Right lobe of liver (tissue), 6 donors: ENCODE measurements around the gene ZNF652. TPM values are rescaled to one million over a fixed set of nuclear protein-coding genes. Genes with fewer than 3 reads are reported as not detected.
"Not testable (repeated sequence)": the region's sequence is repeated elsewhere in the genome, so short reads cannot be mapped to it uniquely, and the experiment has no call there.

Experiments
- ATAC-seq, 4 donors: fragments of 200-7000 bp; cut with Tn5 transposase; one replicate each; pipeline ENCODE4 v1.9.1; 2020; ENCODE audit warnings: mild to moderate bottlenecking in 4 of 4, moderate library complexity in 4 of 4
- DNase-seq, 3 donors: peaks; one replicate each; pipeline ENCODE4 v3.0.0-alpha.2; 2020
- H3K27ac ChIP-seq, 3 donors: fragments of 200-600 bp; one replicate each; pipeline ENCODE4 v1.8.0; 2022
- H3K27me3 ChIP-seq, 2 donors: fragments of 200-600 bp; one replicate each; pipeline ENCODE4 v1.8.0; 2022
- H3K36me3 ChIP-seq, 4 donors: fragments of 200-600 bp; sonication (generic) in 1 of 4; one replicate each; pipeline versions ENCODE4 v1.5.1 to v1.8.0; 2017 to 2022; ENCODE audit warnings: control low read depth in 1 of 4
- H3K4me1 ChIP-seq, 4 donors: fragments of 200-600 bp; sonication (generic) in 1 of 4; one replicate each; pipeline versions ENCODE4 v1.5.1 to v1.8.0; 2017 to 2022; ENCODE audit warnings: control low read depth in 1 of 4
- H3K4me3 ChIP-seq, 3 donors: fragments of 200-600 bp; one replicate each; pipeline ENCODE4 v1.8.0; 2022
- H3K9me3 ChIP-seq, 4 donors: fragments of 200-600 bp; sonication (generic) in 1 of 4; one replicate each; pipeline versions ENCODE4 v1.5.1 to v1.8.0; 2017 to 2022; ENCODE audit warnings: control low read depth in 1 of 4
- CTCF ChIP-seq, 4 donors: fragments of 200-600 bp in 3 of 4; fragments of 450-650 bp in 1 of 4; IDR thresholded peaks; one replicate each; pipeline versions ENCODE4 v1.5.1 to v1.8.0; 2016 to 2022; ENCODE audit warnings: antibody characterized with exemption in 4 of 4, mild to moderate bottlenecking in 2 of 4
- POLR2A ChIP-seq: fragments of 450-650 bp; IDR thresholded peaks from one replicate; pipeline ENCODE4 v1.6.1; 2017; ENCODE audit warnings: antibody characterized with exemption, mild to moderate bottlenecking
- WGBS: methylation state at CpG from one replicate; pipeline ENCODE4 v1.1.6; 2018; ENCODE audit warnings: low coverage, low lambda C conversion rate; ENCODE audit not compliant: insufficient coverage; ENCODE audit errors: missing lambda C conversion rate; 5-methylcytosine and 5-hydroxymethylcytosine counted together
- intact Hi-C, 2 donors: fragments of 100-400 bp; cut with DNase I; formaldehyde crosslinking; loops; one replicate each; pipeline versions ENCODE4 v1.11.2 to v1.14.1; 2022
- total RNA-seq, 6 experiments: library from RNA; depleted of rRNA in 2 of 6; stranded (reverse); fragments of >200 nt in 2 of 6; fragmentation: NEBNext Ultra II Directional in 3 of 6; extraction: Animal tissue kit (Norgen Biotek cat#: 25700) in 3 of 6; gene quantifications; one replicate each; pipeline versions ENCODE4 v1.1.0 to v1.2.4, GENCODE V29; 2016 to 2023
- donor health status: DM: no; HTN: yes; CAD: no.
- donor health status: DM: no; HTN: no; CAD: no.
- donor health status: DM: no; HTN: no; CAD: no.
- donor health status: DM: no; HTN: yes; CAD: no.
- donor health status: DM: no; HTN: yes; CAD: no.

ZNF652 gene
- total RNA-seq, 6 experiments from 2014 or later, result 16.9 to 36.8 (median 24.3) TPM

- DNase-seq (no peak), ATAC-seq (no peak)
- no peak overlapping the region for H3K4me3 ChIP-seq
Observed at GRCh38 chr17:49292901-49293300, 69.1 kb downstream of the ZNF652 start.

GRCh38 chr17:49291929-49292328 is 70.1 kb downstream of the ZNF652 start:
- Histone ChIP-seq H3K27ac (no peak overlapping the region), H3K36me3 (peaks cover 0 to 5% (median 0%) of the 10 kb centered on the region in 4 donors), H3K4me3 (no peak overlapping the region), H3K4me1 (no peaks in the 10 kb centered on the region), H3K27me3 (no peaks in the 10 kb centered on the region), H3K9me3 (no peaks in the 10 kb centered on the region)
- no peak for TF ChIP-seq CTCF (IDR thresholded peaks at IDR 0.05)
- ATAC-seq, result no peak
- intact Hi-C loops, result no loop called here
- DNase-seq, result no peak

More at GRCh38 chr17:49292901-49293300, 69.1 kb downstream of the ZNF652 start:
- Histone ChIP-seq H3K27me3 (no peaks in the 10 kb centered on the region), H3K36me3 (peaks cover 0 to 8% (median 3%) of the 10 kb centered on the region in 4 donors), H3K4me1 (no peaks in the 10 kb centered on the region), H3K9me3 (no peaks in the 10 kb centered on the region), H3K27ac (no peak overlapping the region)
- no peak for TF ChIP-seq CTCF (IDR thresholded peaks at IDR 0.05)
- TF ChIP-seq POLR2A, result no peak
- intact Hi-C loops, result no loop called here

- 65% methylated on average over 4 of the region's 4 CpGs for WGBS
- peak in 1 of 4 donors; percentile 28 for ATAC-seq
- Histone ChIP-seq H3K4me1 (no peaks in the 10 kb centered on the region), H3K9me3 (no peaks in the 10 kb centered on the region), H3K4me3 (no peak overlapping the region), H3K27ac (no peak overlapping the region), H3K27me3 (no peaks in the 10 kb centered on the region), H3K36me3 (peaks cover 0 to 5% (median 0%) of the 10 kb centered on the region in 4 donors)
- intact Hi-C loops, result no loop called here
- TF ChIP-seq CTCF (IDR thresholded peaks at IDR 0.05) (peak; percentile 43 to 52 (median 49)), POLR2A (no peak)
- no peak for DNase-seq
Observed at GRCh38 chr17:49290690-49291359, 71.2 kb downstream of the ZNF652 start.

- ATAC-seq (no peak), DNase-seq (peak in 1 of 3 donors; percentile 3)
- peaks cover 0 to 5% (median 0%) of the 10 kb centered on the region in 4 donors for H3K36me3 ChIP-seq
- no peak overlapping the region for H3K4me3 ChIP-seq
- 100% methylated on average over 1 of the region's 1 CpG for WGBS
- intact Hi-C loops, result no loop called here
- H3K27me3 ChIP-seq, result no peaks in the 10 kb centered on the region
- no peaks in the 10 kb centered on the region for H3K9me3 ChIP-seq
- no peak overlapping the region for H3K27ac ChIP-seq
- H3K4me1 ChIP-seq, result no peaks in the 10 kb centered on the region
- TF ChIP-seq CTCF (IDR thresholded peaks at IDR 0.05), result no peak
- TF ChIP-seq POLR2A, result no peak
Observed at GRCh38 chr17:49288388-49288787, 73.7 kb downstream of the ZNF652 start.

- 93% methylated on average over 5 of the region's 11 CpGs for WGBS
- DNase-seq (peak in 2 of 3 donors; percentile 22 to 24), ATAC-seq (no peak)
- no peak overlapping the region for H3K4me3 ChIP-seq
- no peak overlapping the region for H3K27ac ChIP-seq
- TF ChIP-seq CTCF (IDR thresholded peaks at IDR 0.05), result no peak
- TF ChIP-seq POLR2A, result no peak
- H3K36me3 ChIP-seq, result peaks cover 0 to 5% (median 0%) of the 10 kb centered on the region in 4 donors
- intact Hi-C loops, result no loop called here
- no peaks in the 10 kb centered on the region for H3K4me1 ChIP-seq
- no peaks in the 10 kb centered on the region for H3K27me3 ChIP-seq
- no peaks in the 10 kb centered on the region for H3K9me3 ChIP-seq
Observed at GRCh38 chr17:49287481-49287880, 74.6 kb downstream of the ZNF652 start.

- H3K4me1 ChIP-seq, H3K36me3 ChIP-seq, H3K4me3 ChIP-seq, H3K27me3 ChIP-seq, ATAC-seq, H3K27ac ChIP-seq, H3K9me3 ChIP-seq, intact Hi-C loops: not testable (repeated sequence)
- 86% methylated on average over 10 of the region's 24 CpGs for WGBS
- peak in 2 of 3 donors; percentile 17 to 29 for DNase-seq
Observed at GRCh38 chr17:49286261-49286973, 75.6 kb downstream of the ZNF652 start.
